HG03457 (cell line): ENCODE results near the gene CCNT2.
"Not testable (repeated sequence)": the region's sequence is repeated elsewhere in the genome, so short reads cannot be mapped to it uniquely, and the experiment has no call there.

Experiments used
- ATAC-seq: cut with Tn5 transposase; IDR thresholded peaks from one replicate; pipeline ENCODE4 v1.9.1; 2021; ENCODE audit warnings: moderate number of reproducible peaks; ENCODE audit not compliant: unreplicated experiment

CCNT2 gene

GRCh38 chr2:134973241-134974138 lies 54.9 kb downstream of the CCNT2 start:
- ATAC-seq: no peak

GRCh38 chr2:134975281-134976009 lies 56.8 kb downstream of the CCNT2 start:
- no peak for ATAC-seq

- ATAC-seq: no peak
Measured at GRCh38 chr2:134976074-134976702, 57.6 kb downstream of the CCNT2 start.

DNA sequence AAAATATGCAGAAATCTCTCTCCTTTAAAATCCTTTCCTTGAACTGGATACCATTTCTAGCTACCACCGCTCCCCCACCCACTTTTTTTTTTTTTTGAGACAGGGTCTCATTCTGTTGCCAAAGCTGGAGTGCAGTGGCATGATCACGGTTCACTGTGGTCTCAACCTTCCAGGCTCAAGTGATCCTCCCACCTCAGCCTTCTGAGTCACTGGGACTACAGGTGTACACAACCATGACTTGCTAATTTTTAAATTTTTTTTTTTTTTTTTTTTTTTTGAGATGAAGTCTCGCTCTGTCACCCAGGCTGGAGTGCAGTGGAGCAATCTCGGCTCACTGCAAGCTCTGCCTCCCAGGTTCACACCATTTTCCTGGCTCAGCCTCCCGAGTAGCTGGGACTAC lies 58.5 kb downstream of the CCNT2 start:
- not testable (repeated sequence) for ATAC-seq

DNA sequence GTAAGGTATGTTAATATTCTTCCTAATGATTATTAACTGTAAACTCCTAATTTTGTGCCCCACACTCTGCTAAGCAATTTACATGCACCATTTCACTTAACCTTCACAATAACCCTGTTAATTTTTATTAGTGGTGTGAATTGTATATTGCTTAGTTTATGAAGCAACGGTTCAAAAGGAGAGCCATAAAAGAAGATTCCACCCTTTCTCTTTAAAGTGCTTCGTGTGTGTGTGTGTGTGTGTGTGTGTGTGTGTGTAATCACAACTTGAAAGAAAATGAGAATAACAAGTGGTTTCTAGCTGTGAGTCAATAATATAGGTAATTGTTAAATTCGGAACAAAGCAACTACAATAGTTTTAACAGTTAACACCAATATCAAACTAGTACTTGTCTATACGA lies 60.6 kb downstream of the CCNT2 start:
- no peak for ATAC-seq

DNA sequence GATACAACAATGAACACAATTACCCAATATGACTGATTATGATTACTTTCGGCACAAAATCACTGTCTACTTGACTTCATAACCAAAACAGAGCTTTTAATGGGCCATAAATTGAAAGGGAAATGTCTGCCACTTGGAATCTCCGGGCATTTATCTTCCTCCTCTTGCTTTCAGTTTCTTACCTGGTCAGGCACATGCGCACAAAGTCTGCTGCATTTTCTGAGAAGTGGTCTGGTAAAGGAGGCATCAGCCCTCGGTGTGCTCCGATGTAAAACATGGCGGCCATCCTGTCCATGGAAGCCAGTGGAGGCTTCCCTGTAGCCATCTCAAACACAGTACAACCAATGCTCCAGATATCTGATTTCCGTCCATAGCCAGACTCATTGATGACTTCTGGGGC lies 62.0 kb downstream of the CCNT2 start:
- ATAC-seq: no peak

GRCh38 chr2:134982603-134983002 lies 64.0 kb downstream of the CCNT2 start:
- ATAC-seq: no peak

- ATAC-seq: no peak
Measured at GRCh38 chr2:134985061-134985460, 66.4 kb downstream of the CCNT2 start.

- no peak for ATAC-seq
Measured at GRCh38 chr2:134988994-134989605, 70.5 kb downstream of the CCNT2 start.

- ATAC-seq: no peak
Measured at GRCh38 chr2:134999521-134999920, 80.9 kb downstream of the CCNT2 start.

DNA sequence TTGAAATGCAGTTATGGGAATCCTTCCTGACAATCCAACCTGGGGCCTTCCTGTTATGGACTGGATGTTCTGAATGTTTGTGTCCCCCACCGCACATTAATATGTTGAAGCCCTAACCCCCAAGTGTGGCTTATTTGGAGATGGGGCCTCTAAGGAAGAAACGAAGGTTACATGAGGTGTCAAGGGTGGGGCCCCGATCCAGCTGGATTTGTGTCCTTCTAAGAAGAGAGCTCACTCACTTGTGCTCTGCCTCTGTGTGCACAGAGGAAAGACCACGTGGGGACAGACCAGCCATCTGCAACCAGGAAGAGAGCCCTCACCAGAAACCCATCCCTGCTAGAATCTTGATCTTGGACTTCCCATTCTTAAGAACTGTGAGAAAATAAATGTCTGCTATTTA lies 84.2 kb downstream of the CCNT2 start:
- ATAC-seq: no peak

GRCh38 chr2:135004005-135004746 lies 85.6 kb downstream of the CCNT2 start:
- ATAC-seq: peak; percentile 79

GRCh38 chr2:135005753-135006152 lies 87.1 kb downstream of the CCNT2 start:
- ATAC-seq: no peak
